GM18526 (cell line): ENCODE measurements around the gene TBC1D20.

Experiments used
- POLR2A ChIP-seq: IDR thresholded peaks from 3 replicates; pipeline ENCODE4 v1.6.1; 2011; ENCODE audit not compliant: insufficient read length; ENCODE audit errors: extremely low read depth

The TBC1D20 gene

GRCh38 chr20:401682-402495 is 60.4 kb downstream of the TBC1D20 start:
- no peak for TF ChIP-seq POLR2A

- no peak for TF ChIP-seq POLR2A
These were observed 61.7 kb downstream of the TBC1D20 start for GRCh38 chr20:400454-401275.

GRCh38 chr20:400128-400453 is 62.2 kb downstream of the TBC1D20 start:
- no peak for TF ChIP-seq POLR2A

- TF ChIP-seq POLR2A = no peak
These were observed 63.1 kb downstream of the TBC1D20 start for GRCh38 chr20:399182-399707.

GRCh38 chr20:397432-398237 is 64.7 kb downstream of the TBC1D20 start:
- no peak for TF ChIP-seq POLR2A

- TF ChIP-seq POLR2A = no peak
These were observed 65.5 kb downstream of the TBC1D20 start for GRCh38 chr20:396619-397431.

- TF ChIP-seq POLR2A = no peak
These were observed 66.1 kb downstream of the TBC1D20 start for GRCh38 chr20:396252-396618.

GRCh38 chr20:391041-391711 is 71.2 kb downstream of the TBC1D20 start:
- TF ChIP-seq POLR2A = no peak

GRCh38 chr20:389220-389619 is 73.1 kb downstream of the TBC1D20 start:
- TF ChIP-seq POLR2A = no peak

GRCh38 chr20:388034-388994 is 74.0 kb downstream of the TBC1D20 start:
- no peak for TF ChIP-seq POLR2A

GRCh38 chr20:387520-387919 is 74.8 kb downstream of the TBC1D20 start:
- TF ChIP-seq POLR2A = no peak
